ENCODE measurements around the gene RASL11B.

The RASL11B gene

DNA sequence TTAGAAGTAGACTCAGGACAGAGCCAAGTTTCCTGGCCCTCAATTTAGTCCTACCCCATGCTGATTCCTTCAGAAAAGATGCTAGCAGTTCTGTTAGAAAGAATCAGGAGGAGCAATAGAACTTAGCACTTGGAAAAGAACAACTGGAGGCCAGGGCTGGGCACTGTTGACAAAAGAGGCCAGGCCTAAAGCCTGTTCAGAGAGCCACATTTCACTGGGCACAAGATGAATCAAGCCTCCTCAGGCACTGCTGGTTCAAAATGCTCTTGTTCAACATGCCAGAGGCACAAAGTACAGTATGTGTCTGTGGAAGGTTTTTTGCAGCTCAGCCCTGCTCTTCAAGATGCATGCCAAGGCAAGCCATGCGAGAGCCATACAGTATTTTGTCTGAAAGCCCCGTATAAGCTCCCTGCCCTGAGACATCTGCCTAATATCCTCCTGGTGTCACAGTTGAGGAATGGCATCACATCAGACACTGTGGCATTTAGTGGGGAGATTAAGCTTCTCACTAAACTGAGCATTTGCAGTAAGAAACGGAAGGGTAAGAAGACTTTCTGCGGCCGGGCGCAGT lies 53.7 kb downstream of the RASL11B start:
- DNase-seq (ENCODE audit: low read depth), result no peak
